Loucy (cell line): ENCODE data around the gene PNLIPRP2.

Experiments used
- EZH2phosphoT487 ChIP-seq: fragments of 200-600 bp; IDR thresholded peaks from 2 replicates; pipeline ENCODE4 v1.6.1; 2018; ENCODE audit warnings: antibody characterized with exemption, mild to moderate bottlenecking, moderate library complexity, borderline replicate concordance
- TF ChIP-seq, protein P1 (sequence below): fragments of 200-600 bp; sonication (generic); conservative IDR thresholded peaks from 2 replicates; pipeline ENCODE4 v1.5.1; 2014; ENCODE audit warnings: mild to moderate bottlenecking, antibody characterized with exemption, low read length

- TF ChIP-seq, protein P1, sequence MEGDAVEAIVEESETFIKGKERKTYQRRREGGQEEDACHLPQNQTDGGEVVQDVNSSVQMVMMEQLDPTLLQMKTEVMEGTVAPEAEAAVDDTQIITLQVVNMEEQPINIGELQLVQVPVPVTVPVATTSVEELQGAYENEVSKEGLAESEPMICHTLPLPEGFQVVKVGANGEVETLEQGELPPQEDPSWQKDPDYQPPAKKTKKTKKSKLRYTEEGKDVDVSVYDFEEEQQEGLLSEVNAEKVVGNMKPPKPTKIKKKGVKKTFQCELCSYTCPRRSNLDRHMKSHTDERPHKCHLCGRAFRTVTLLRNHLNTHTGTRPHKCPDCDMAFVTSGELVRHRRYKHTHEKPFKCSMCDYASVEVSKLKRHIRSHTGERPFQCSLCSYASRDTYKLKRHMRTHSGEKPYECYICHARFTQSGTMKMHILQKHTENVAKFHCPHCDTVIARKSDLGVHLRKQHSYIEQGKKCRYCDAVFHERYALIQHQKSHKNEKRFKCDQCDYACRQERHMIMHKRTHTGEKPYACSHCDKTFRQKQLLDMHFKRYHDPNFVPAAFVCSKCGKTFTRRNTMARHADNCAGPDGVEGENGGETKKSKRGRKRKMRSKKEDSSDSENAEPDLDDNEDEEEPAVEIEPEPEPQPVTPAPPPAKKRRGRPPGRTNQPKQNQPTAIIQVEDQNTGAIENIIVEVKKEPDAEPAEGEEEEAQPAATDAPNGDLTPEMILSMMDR: no peak
- TF ChIP-seq EZH2phosphoT487: no peak
Observed at GRCh38 chr10:116672891-116673290, 52.1 kb downstream of the PNLIPRP2 start.
